LNCAP (cell line): ENCODE results near the gene ZPBP.

Source experiments
- CTCF ChIP-seq: fragments of 450-650 bp; IDR thresholded peaks from 2 replicates; pipeline ENCODE4 v1.5.1; 2017; ENCODE audit warnings: mild to moderate bottlenecking

ZPBP gene

GRCh38 chr7:50121286-50121685, 28.2 kb upstream of the ZPBP start:
- no peak for TF ChIP-seq CTCF

DNA sequence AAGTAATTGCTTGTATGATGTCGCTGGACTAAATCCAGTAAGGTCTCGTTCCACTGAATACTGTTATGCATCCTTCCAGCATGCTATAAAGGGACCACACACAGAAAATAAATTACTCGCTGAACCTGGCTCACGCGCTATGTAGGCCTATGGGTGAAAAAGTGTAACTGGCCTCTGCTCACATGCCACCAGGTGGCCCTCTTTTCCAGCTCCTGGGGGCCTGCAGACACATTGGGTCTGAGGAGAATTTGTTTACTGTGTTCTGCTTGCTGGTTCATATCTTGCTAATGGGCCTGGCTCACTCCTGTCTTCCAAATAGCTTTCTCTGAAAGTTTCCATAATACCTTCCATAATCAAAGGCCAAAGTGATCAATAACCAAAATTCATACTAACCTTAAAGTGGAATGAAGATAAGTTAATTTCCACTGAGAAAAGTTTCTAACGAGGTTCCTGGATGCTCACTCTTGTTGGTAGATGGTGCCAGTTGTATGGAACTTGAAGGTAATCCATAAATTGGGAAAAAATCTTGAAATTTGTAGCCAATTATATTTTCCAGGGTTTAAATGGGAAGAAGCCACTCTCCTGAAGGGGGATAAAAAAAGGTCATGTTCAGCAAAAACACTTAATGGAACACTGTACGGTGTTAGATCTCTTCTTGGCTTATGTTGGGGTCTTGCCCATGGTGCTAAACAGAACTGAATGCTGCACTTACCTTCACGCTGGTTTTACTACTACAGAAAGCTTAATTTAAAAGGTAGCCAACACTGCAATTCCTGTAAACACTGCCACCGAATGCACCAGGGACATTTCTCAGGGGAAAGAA, 27.0 kb upstream of the ZPBP start:
- peak; percentile 34; the same call in 1 of the 2 replicates for TF ChIP-seq CTCF

GRCh38 chr7:50112250-50112649, 19.2 kb upstream of the ZPBP start:
- TF ChIP-seq CTCF = no peak

DNA sequence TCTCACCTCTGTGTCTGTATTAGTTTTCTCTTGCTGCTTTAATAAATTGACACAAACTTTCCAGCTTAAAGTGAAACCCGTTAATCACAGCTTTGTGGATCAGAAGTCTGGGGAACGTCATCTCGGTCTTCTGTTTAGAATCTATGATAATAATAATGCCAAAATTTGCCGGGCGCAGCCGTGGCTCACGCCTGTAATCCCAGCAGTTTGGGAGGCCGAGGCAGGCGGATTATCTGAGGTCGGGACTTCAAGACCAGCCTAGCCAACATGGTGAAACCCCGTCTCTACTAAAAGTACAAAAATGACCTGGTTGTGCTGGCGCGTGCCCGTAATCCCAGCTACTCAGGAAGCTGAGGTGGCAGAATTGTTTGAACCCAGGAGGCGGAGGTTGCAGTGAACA, 8.8 kb upstream of the ZPBP start:
- no peak for TF ChIP-seq CTCF

DNA sequence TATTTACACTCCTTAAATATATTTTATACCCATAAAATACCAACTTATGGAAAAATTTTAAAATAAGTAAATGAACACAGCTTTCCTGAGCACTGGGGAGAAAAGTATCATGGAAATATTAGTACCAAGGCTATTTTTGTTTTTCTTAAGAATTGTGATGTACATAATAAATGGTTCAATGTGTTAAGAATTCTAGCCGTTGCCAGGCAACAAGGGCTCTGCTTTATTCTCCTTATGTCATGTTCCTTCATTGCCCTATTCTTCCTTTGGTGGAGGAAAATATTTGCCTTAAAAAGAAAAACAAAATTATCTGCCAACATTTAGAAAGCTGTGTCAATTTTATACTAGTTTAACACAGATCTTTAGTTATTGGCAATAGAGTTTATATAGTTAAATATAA, 2.6 kb upstream of the ZPBP start:
- TF ChIP-seq CTCF = no peak

- TF ChIP-seq CTCF = no peak
These were observed 4.5 kb downstream of the ZPBP start for GRCh38 chr7:50088463-50089129.

GRCh38 chr7:50085344-50085743, 7.7 kb downstream of the ZPBP start:
- no peak for TF ChIP-seq CTCF
